Stimulated activated naive CD8-positive, alpha-beta T cell treated with anti-CD3 and anti-CD28 coated beads, Interleukin-15, Interleukin-2, amounts not matched to agents 100 ng/mL and 50 ng/mL, for 24 hours (primary cell): ENCODE results near the gene HEPACAM.

Experiments
- H3K27ac Mint-ChIP-seq: one replicate; pipeline ENCODE4 v1.8.0; 2021; ENCODE audit warnings: mild to moderate bottlenecking, mixed read lengths
- H3K27me3 Mint-ChIP-seq: one replicate; pipeline ENCODE4 v1.8.0; 2021; ENCODE audit warnings: mixed read lengths
- H3K36me3 Mint-ChIP-seq: one replicate; pipeline ENCODE4 v1.8.0; 2021; ENCODE audit warnings: low read depth, mixed read lengths
- H3K4me1 Mint-ChIP-seq: one replicate; pipeline ENCODE4 v1.8.0; 2021; ENCODE audit warnings: low read depth, mixed read lengths
- H3K4me3 Mint-ChIP-seq: one replicate; pipeline ENCODE4 v1.8.0; 2021; ENCODE audit warnings: mild to moderate bottlenecking, mixed read lengths
- H3K9me3 Mint-ChIP-seq: one replicate; pipeline ENCODE4 v1.8.0; 2021; ENCODE audit warnings: mixed read lengths

Gene HEPACAM

GRCh38 chr11:124898263-124898680 is 37.6 kb downstream of the HEPACAM start:
- no peaks in the 10 kb centered on the region for H3K36me3 Mint-ChIP-seq
- H3K27me3 Mint-ChIP-seq: peaks cover 26% of the 10 kb centered on the region
- no peak overlapping the region for H3K4me3 Mint-ChIP-seq
- H3K27ac Mint-ChIP-seq: no peak overlapping the region
- no peaks in the 10 kb centered on the region for H3K9me3 Mint-ChIP-seq
- no peaks in the 10 kb centered on the region for H3K4me1 Mint-ChIP-seq

GRCh38 chr11:124897674-124898262 is 38.1 kb downstream of the HEPACAM start, which contains the start of gene ROBO4:
Gene ROBO4 (minus strand): TSS chr11:124897865. CDS start chr11:124897795, 70 bp downstream.
- no peaks in the 10 kb centered on the region for H3K36me3 Mint-ChIP-seq
- H3K9me3 Mint-ChIP-seq: no peaks in the 10 kb centered on the region
- H3K4me3 Mint-ChIP-seq: no peak within 1 kb of the TSS
- no peaks in the 10 kb centered on the region for H3K4me1 Mint-ChIP-seq
- H3K27ac Mint-ChIP-seq: no peak within 1 kb of the TSS
- peaks cover 26% of the 10 kb centered on the region for H3K27me3 Mint-ChIP-seq

GRCh38 chr11:124896821-124897391 is 38.9 kb downstream of the HEPACAM start:
- Mint-ChIP-seq H3K27me3 (peaks cover 20% of the 10 kb centered on the region), H3K27ac (no peak overlapping the region), H3K36me3 (no peaks in the 10 kb centered on the region), H3K4me3 (no peak overlapping the region), H3K9me3 (no peaks in the 10 kb centered on the region), H3K4me1 (no peaks in the 10 kb centered on the region)

- Mint-ChIP-seq H3K27me3 (peaks cover 13% of the 10 kb centered on the region), H3K4me1 (no peaks in the 10 kb centered on the region), H3K27ac (no peak overlapping the region), H3K9me3 (no peaks in the 10 kb centered on the region), H3K4me3 (no peak overlapping the region), H3K36me3 (no peaks in the 10 kb centered on the region)
These were observed 39.6 kb downstream of the HEPACAM start for GRCh38 chr11:124896071-124896750.

- Mint-ChIP-seq H3K36me3 (no peaks in the 10 kb centered on the region), H3K27ac (no peak overlapping the region), H3K9me3 (no peaks in the 10 kb centered on the region), H3K27me3 (peaks cover 9% of the 10 kb centered on the region), H3K4me3 (no peak overlapping the region), H3K4me1 (no peaks in the 10 kb centered on the region)
These were observed 40.3 kb downstream of the HEPACAM start for GRCh38 chr11:124895471-124895971.

DNA sequence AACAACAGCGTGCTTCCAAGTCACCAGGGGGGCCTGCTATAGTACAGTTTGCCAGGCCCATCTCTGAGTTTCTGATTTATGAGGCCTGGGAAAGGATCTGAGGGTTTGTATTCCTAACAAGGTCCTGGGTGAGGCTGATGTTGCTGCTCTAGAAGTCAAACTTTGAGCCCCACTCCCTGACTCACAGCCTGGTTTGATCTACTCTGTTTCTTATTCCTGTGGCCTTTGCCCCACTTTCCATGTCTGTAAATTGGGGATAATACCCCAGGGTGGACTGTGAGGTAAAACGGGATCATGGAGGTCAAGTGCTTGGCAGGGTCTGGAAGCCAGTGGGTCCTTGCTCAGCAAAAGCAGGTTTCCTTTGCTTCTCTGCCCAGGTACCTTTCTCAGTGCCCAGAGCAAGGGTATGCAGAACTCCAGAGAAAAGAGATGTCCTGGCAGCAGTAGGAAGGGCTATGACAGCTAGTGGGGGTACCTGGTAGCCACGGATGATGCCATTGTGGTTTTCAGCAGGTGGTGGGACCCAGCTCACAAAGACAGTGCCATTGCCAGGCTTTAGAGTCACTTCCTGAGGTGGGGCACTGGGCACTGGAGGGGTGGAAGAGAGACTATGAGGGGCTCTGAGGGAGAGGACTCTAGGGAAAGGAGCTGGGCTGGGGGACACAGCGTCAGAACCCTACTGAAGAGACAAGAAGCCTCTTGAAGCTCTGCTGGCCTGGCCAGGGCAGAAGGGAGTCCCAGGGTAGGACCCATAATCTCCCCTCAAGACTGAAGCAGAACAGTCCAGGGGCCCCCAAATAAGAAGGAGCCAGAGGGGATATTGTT is 41.0 kb downstream of the HEPACAM start:
- Mint-ChIP-seq H3K36me3 (no peaks in the 10 kb centered on the region), H3K9me3 (no peaks in the 10 kb centered on the region), H3K27me3 (peaks cover 6% of the 10 kb centered on the region), H3K27ac (no peak overlapping the region), H3K4me3 (no peak overlapping the region), H3K4me1 (no peaks in the 10 kb centered on the region)

DNA sequence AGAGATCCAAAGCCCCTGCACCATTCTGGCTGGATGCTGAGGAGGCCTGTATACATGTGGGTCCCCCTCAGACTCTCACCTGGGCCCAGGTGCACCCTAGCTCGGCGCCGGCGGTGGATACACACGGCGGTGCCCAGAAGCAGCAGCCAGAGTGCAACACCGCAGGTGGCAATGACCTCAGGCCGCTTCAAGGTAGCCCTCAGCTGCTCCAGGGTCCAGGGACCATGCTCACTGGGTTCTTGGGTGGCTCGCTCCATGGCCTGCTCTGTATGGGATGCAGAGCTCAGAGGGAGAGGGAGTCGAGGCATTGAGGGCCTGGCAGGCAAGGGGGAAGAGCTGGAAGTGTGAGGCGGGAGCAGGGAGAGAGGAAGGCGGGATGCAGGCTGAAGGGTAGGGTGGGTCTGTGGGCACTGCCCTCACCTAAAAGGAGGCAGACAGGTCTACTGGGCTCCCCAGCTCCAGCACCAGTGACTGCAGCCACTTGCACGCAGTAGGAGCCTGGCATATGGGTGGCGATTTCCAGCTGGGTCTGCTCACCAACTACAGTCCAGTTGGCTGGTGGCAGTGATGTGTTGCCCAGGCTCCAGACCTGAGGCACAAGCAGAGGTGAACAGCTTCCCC is 42.0 kb downstream of the HEPACAM start:
- H3K27me3 Mint-ChIP-seq: no peaks in the 10 kb centered on the region
- no peak overlapping the region for H3K4me3 Mint-ChIP-seq
- H3K4me1 Mint-ChIP-seq: no peaks in the 10 kb centered on the region
- no peak overlapping the region for H3K27ac Mint-ChIP-seq
- no peaks in the 10 kb centered on the region for H3K9me3 Mint-ChIP-seq
- no peaks in the 10 kb centered on the region for H3K36me3 Mint-ChIP-seq

DNA sequence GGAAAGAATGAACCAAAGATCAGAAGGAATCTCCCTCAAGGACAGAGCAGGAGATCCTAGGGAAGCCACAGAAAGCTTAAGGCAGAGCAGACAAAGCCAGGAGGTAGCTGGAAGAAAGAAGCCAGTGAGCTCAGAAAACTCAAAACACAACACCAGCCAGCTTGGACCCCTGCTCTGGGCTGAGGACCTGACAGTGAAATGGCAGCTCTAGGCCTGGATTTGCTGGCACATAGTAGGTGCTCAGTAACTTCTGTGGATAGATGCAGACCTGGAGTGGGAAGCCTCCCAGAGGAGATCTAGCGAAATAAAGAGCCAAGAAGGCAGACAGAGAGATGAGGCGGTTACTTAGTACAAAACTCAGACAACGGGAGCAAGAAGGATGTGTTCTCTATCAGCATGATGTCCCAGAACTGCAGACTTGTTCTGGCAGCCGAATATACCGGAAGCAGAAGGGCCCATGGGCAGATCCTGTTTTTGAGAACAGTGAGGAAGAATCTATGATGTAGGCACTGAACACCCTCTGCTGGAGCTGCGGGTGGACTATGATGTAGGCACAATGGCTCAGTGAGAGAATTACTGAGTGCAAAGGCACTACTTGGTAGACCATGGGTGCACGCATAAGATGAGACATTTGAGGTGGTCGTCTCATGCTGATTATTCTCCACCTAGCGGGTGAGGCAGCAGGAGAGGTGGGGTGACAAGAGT is 42.9 kb downstream of the HEPACAM start:
- H3K4me1 Mint-ChIP-seq: no peaks in the 10 kb centered on the region
- H3K4me3 Mint-ChIP-seq: no peak overlapping the region
- no peak overlapping the region for H3K27ac Mint-ChIP-seq
- H3K36me3 Mint-ChIP-seq: no peaks in the 10 kb centered on the region
- H3K9me3 Mint-ChIP-seq: no peaks in the 10 kb centered on the region
- peaks cover 3% of the 10 kb centered on the region for H3K27me3 Mint-ChIP-seq

GRCh38 chr11:124892146-124892545 is 43.7 kb downstream of the HEPACAM start:
- Mint-ChIP-seq H3K27me3 (peaks cover 3% of the 10 kb centered on the region), H3K27ac (no peak overlapping the region), H3K36me3 (no peaks in the 10 kb centered on the region), H3K9me3 (no peaks in the 10 kb centered on the region), H3K4me3 (no peak overlapping the region), H3K4me1 (no peaks in the 10 kb centered on the region)

DNA sequence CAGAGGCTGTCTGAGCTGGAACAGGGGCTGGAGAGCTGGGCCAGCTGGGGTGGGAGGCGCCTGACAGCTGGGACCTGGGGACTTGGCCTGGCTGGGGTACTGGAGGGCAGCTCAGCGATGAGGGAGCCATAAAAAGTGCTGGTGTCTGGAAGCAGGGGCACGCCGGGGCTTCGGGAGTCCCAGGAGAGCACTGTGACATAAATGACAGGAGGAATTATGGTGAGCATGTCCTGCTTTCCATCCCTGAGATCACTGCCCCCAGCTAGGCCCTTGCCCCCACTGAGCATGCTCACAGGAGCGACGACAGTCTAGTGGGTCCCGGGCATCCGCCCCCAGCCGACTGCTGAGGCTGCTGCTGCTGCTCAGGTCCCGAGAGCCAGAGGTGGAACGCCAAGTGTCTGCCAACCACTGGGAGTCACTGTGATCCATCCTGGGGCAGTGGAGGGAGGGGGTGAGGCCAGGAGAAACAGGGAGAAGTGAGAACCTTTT is 44.4 kb downstream of the HEPACAM start:
- H3K4me1 Mint-ChIP-seq: no peaks in the 10 kb centered on the region
- no peak overlapping the region for H3K4me3 Mint-ChIP-seq
- no peaks in the 10 kb centered on the region for H3K36me3 Mint-ChIP-seq
- no peaks in the 10 kb centered on the region for H3K9me3 Mint-ChIP-seq
- no peak overlapping the region for H3K27ac Mint-ChIP-seq
- peaks cover 3% of the 10 kb centered on the region for H3K27me3 Mint-ChIP-seq

DNA sequence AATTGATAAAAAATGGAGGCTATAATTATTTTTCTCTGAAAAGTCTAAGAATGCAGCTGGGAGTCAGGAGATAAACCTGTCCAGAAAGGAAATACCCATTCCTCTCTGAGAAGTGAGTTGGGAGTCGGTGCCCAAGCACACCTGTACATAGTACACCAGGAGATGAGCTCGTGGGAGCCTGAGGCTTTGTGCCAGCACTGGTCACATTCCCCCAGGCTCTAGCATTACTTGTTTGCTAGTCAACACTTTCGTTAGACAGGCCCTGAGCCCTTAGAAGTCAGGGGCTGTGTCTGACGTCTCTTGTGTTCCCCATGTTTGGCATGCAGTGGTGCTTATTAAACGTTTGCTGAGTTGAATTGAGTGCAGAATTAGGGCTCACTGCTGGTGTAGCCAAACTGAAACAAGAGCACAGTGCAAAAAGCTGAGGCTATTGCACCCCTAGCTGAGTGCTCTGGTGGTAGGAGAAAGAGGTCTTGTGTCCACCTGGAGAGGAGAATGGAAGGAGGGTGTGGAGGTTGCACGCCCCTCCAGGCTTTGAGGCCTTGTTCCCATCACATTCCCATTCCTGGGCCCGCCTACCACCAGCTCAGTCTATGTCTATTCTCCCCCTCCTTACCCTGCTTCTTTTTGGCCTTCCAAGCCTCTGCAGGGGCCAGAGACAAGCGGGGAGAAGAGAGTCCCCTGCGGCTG is 45.0 kb downstream of the HEPACAM start:
- Mint-ChIP-seq H3K27ac (no peak overlapping the region), H3K9me3 (no peaks in the 10 kb centered on the region), H3K4me1 (no peaks in the 10 kb centered on the region), H3K27me3 (peaks cover 3% of the 10 kb centered on the region), H3K4me3 (no peak overlapping the region), H3K36me3 (no peaks in the 10 kb centered on the region)

- H3K9me3 Mint-ChIP-seq: no peaks in the 10 kb centered on the region
- H3K36me3 Mint-ChIP-seq: no peaks in the 10 kb centered on the region
- no peak overlapping the region for H3K27ac Mint-ChIP-seq
- peaks cover 3% of the 10 kb centered on the region for H3K27me3 Mint-ChIP-seq
- no peaks in the 10 kb centered on the region for H3K4me1 Mint-ChIP-seq
- H3K4me3 Mint-ChIP-seq: no peak overlapping the region
These were observed 45.7 kb downstream of the HEPACAM start for GRCh38 chr11:124890151-124890550.

DNA sequence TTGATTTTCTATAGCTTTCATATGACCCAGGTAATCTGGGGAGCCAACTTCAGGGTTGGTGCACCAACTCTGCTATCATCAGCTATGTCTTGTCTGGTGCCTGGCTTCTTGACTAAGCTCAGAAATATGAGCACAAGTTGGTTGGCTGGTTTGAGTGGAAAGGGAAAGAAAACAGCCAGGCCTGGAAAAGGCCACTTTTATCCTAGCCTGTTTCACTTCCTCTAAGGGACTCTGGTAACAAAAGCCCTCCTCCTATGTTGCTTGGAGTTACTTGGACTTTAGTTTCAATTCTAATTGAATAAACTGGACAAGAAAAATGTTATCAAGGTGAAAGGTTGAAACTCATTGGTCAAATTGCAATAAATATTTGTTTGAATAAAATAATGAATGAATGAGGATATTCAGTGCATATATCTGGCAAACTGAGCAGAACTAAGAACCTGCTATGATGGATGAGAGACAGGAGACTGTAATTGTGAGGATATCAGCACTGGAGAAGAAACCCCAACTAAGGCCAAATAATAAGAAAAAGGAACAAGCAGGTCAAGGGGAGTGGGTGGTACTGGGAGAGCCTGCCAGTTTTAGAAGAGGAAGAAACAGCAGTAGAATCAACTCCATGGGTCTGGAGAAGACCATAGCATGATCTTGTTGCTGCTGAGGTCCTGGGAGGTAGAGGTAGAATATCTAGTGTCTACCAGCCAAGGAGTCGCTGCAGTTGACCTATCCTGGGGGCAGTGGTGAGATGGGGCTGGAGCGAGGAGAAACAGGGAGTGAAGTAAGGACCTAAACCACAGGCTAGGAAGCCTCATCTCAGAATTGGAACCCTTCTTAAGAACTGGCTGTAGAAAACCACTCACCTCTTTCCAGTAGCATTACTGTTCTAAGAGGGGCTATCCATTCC is 46.4 kb downstream of the HEPACAM start:
- no peaks in the 10 kb centered on the region for H3K9me3 Mint-ChIP-seq
- peaks cover 3% of the 10 kb centered on the region for H3K27me3 Mint-ChIP-seq
- no peaks in the 10 kb centered on the region for H3K36me3 Mint-ChIP-seq
- no peak overlapping the region for H3K27ac Mint-ChIP-seq
- no peak overlapping the region for H3K4me3 Mint-ChIP-seq
- no peaks in the 10 kb centered on the region for H3K4me1 Mint-ChIP-seq
